Liver (tissue), 9 donors: ENCODE data around the gene HAND2. TPM values are rescaled to one million over a fixed set of nuclear protein-coding genes. Genes with fewer than 3 reads are reported as not detected.

Experiments used
- DNase-seq: peaks from one replicate; pipeline ENCODE4 v3.0.0-alpha.2; 2017; ENCODE audit warnings: low spot score
- H3K27ac ChIP-seq, 2 donors: one replicate each; pipeline ENCODE4 v1.7.0; 2013; ENCODE audit warnings: inconsistent platforms in 2 of 2, low read length in 2 of 2, control low read depth in 1 of 2, low read depth in 1 of 2, mild to moderate bottlenecking in 1 of 2
- H3K27me3 ChIP-seq, 4 donors: one replicate each; pipeline versions ENCODE4 v1.6.1 to v1.7.0; 2013; ENCODE audit warnings: low read length in 3 of 4, inconsistent platforms in 1 of 4, mild to moderate bottlenecking in 1 of 4, moderate library complexity in 1 of 4; ENCODE audit not compliant: control insufficient read depth in 4 of 4, insufficient read depth in 4 of 4
- H3K36me3 ChIP-seq, 4 donors: one replicate each; pipeline versions ENCODE4 v1.6.1 to v1.7.0; 2013; ENCODE audit warnings: low read length in 3 of 4, mild to moderate bottlenecking in 3 of 4, low read depth in 1 of 4, moderate library complexity in 1 of 4; ENCODE audit not compliant: control insufficient read depth in 4 of 4, insufficient read depth in 3 of 4
- H3K4me1 ChIP-seq, 4 donors: one replicate each; pipeline versions ENCODE4 v1.6.1 to v1.7.0; 2013; ENCODE audit warnings: low read length in 3 of 4, mild to moderate bottlenecking in 3 of 4, moderate library complexity in 1 of 4; ENCODE audit not compliant: control insufficient read depth in 4 of 4, insufficient read depth in 4 of 4
- H3K4me3 ChIP-seq, 3 donors: one replicate each; pipeline versions ENCODE4 v1.6.1 to v1.7.0; 2013; ENCODE audit warnings: low read length in 3 of 3, control low read depth in 1 of 3, low read depth in 1 of 3, mild to moderate bottlenecking in 1 of 3
- H3K9ac ChIP-seq, 2 donors: one replicate each; pipeline ENCODE4 v1.7.0; 2013; ENCODE audit warnings: low read length in 2 of 2, mild to moderate bottlenecking in 2 of 2, moderate library complexity in 2 of 2, control low read depth in 1 of 2, low read depth in 1 of 2
- H3K9me3 ChIP-seq, 4 donors: one replicate each; pipeline versions ENCODE4 v1.6.1 to v1.7.0; 2013; ENCODE audit warnings: low read length in 3 of 4; ENCODE audit not compliant: control insufficient read depth in 4 of 4
- ATF3 ChIP-seq: IDR thresholded peaks from 2 replicates; pipeline ENCODE4 v1.6.1; 2016; ENCODE audit warnings: antibody characterized with exemption
- EGR1 ChIP-seq, 2 donors: IDR thresholded peaks; 2 replicates each; pipeline ENCODE4 v1.6.1; 2016 to 2018; ENCODE audit warnings: antibody characterized with exemption in 2 of 2, low read depth in 2 of 2
- FOXA1 ChIP-seq: IDR thresholded peaks from 2 replicates; pipeline ENCODE4 v1.6.1; 2016; ENCODE audit warnings: antibody characterized with exemption
- FOXA2 ChIP-seq: IDR thresholded peaks from 2 replicates; pipeline ENCODE4 v1.6.1; 2016; ENCODE audit warnings: antibody characterized with exemption
- GABPA ChIP-seq, 2 donors: IDR thresholded peaks in 1 of 2; conservative IDR thresholded peaks in 1 of 2; 2 replicates each; pipeline ENCODE4 v1.6.1; 2016; ENCODE audit warnings: antibody characterized with exemption in 2 of 2, mild to moderate bottlenecking in 1 of 2, moderate library complexity in 1 of 2
- HNF4A ChIP-seq, 2 donors: conservative IDR thresholded peaks; 2 replicates each; pipeline ENCODE4 v1.6.1; 2016; ENCODE audit warnings: antibody characterized with exemption in 2 of 2, mild to moderate bottlenecking in 2 of 2
- HNF4G ChIP-seq: IDR thresholded peaks from 2 replicates; pipeline ENCODE4 v1.6.1; 2016; ENCODE audit warnings: antibody characterized with exemption
- JUND ChIP-seq, 2 donors: IDR thresholded peaks; 2 replicates each; pipeline ENCODE4 v1.6.1; 2016; ENCODE audit warnings: antibody characterized with exemption in 2 of 2
- MAX ChIP-seq: IDR thresholded peaks from 2 replicates; pipeline ENCODE4 v1.6.1; 2016; ENCODE audit warnings: antibody characterized with exemption
- NR2F2 ChIP-seq: IDR thresholded peaks from 2 replicates; pipeline ENCODE4 v1.6.1; 2016; ENCODE audit warnings: antibody characterized with exemption
- RAD21 ChIP-seq, 2 donors: IDR thresholded peaks; 2 replicates each; pipeline ENCODE4 v1.6.1; 2016; ENCODE audit warnings: antibody characterized with exemption in 2 of 2, mild to moderate bottlenecking in 2 of 2
- RXRA ChIP-seq, 2 donors: IDR thresholded peaks; 2 replicates each; pipeline ENCODE4 v1.6.1; 2017 to 2018; ENCODE audit warnings: antibody characterized with exemption in 2 of 2, mild to moderate bottlenecking in 1 of 2
- SP1 ChIP-seq: IDR thresholded peaks from 2 replicates; pipeline ENCODE4 v1.6.1; 2018; ENCODE audit warnings: antibody characterized with exemption, mild to moderate bottlenecking
- TAF1 ChIP-seq: conservative IDR thresholded peaks from 2 replicates; pipeline ENCODE4 v1.6.1; 2016; ENCODE audit warnings: antibody characterized with exemption, mild to moderate bottlenecking
- YY1 ChIP-seq: IDR thresholded peaks from 2 replicates; pipeline ENCODE4 v1.6.1; 2016; ENCODE audit warnings: antibody characterized with exemption, mild to moderate bottlenecking
- ZBTB33 ChIP-seq: IDR thresholded peaks from 2 replicates; pipeline ENCODE4 v1.6.1; 2016; ENCODE audit warnings: antibody characterized with exemption
- WGBS: extraction: QIAGEN DNeasy Blood & Tissue Kit; methylation state at CpG from one replicate; pipeline ENCODE4 v1.1.7; 2013; 5-methylcytosine and 5-hydroxymethylcytosine counted together
- polyA plus RNA-seq, 2 donors: library from polyadenylated mRNA; stranded (reverse) in 1 of 2; unstranded in 1 of 2; fragments of 200-250 nt in 1 of 2; fragments of >200 nt in 1 of 2; fragmentation: Nextera tagmentation in 1 of 2; extraction: Ambion mirVana in 1 of 2; gene quantifications; one replicate each; pipeline versions ENCODE4 v1.2.1 to v1.2.3, GENCODE V29; 2013 to 2015
- total RNA-seq, 2 donors: library from RNA; depleted of rRNA; stranded (reverse); fragments of >200 nt; gene quantifications; one replicate each; pipeline ENCODE4 v1.2.3, GENCODE V29; 2014
- TF ChIP-seq, protein P1 (sequence below): fragments of 150-350 bp; IDR thresholded peaks from 2 replicates; pipeline ENCODE4 v1.5.1; 2017; ENCODE audit warnings: improper control_type of control experiment, low read depth, low read length; ENCODE audit not compliant: missing input control
- TF ChIP-seq, protein P2 (sequence below): IDR thresholded peaks from 2 replicates; pipeline ENCODE4 v1.6.1; 2016; ENCODE audit warnings: antibody characterized with exemption, mild to moderate bottlenecking
- donor health status: healthy.
- donor health status: healthy.
- donor health status: healthy.
- donor health status: healthy.
- donor health status: healthy.

Gene HAND2
- total and polyA plus RNA-seq, 4 donors, result 2.1 to 4.7 (median 3.7) TPM

GRCh38 chr4:173577963-173578362, 47.9 kb upstream of the HAND2 start (continued):
- TF ChIP-seq FOXA1 (no peak), TAF1 (no peak), ZBTB33 (no peak), JUND (IDR thresholded peaks at IDR 0.05) (no peak), ATF3 (no peak), NR2F2 (no peak), EGR1 (IDR thresholded peaks at IDR 0.05; ENCODE audit: low read depth in 2 of 2) (no peak), FOXA2 (no peak), SP1 (no peak)

DNA sequence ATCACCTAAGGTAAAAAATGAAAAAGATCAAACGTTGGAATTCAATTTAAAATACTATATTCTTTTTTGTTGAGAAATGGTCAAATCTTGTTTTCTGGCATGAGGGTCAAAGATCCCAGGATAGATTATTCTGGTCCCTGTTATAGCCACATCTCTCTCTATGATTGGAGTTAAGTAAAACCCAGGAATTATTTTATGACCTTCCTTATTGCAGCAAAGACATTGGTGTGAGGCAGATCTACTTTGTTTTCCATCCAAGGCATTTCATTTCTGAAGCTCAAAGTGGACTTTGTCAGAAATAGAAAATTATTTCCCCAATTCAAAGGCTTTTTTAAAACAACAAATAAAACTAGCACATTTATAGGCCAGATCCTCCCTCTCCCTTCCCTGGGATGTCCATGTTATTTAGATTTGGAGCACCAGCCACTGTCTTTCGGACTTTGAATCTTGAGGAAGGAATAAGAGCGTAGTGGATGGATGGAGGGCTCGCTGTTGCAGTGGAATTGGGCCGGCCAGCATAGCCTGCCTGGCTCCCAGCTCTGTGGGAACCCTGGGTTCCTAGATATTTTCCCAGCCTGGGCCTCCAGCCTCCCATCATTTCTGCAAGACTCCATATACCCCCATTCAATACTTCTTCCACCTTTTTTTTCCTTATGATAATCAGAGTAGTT, 45.6 kb upstream of the HAND2 start:
- Histone ChIP-seq H3K9me3 (no peaks in the 10 kb centered on the region), H3K9ac (no peak overlapping the region), H3K36me3 (no peaks in the 10 kb centered on the region), H3K27me3 (peaks cover 0 to 11% (median 0%) of the 10 kb centered on the region in 4 donors), H3K4me3 (no peak overlapping the region), H3K4me1 (no peaks in the 10 kb centered on the region), H3K27ac (no peak overlapping the region)
- DNase-seq, result no peak
- TF ChIP-seq NR2F2, result no peak
- no peak for TF ChIP-seq ZBTB33
- TF ChIP-seq TAF1, result no peak
- no peak for TF ChIP-seq SP1
- TF ChIP-seq FOXA1, result no peak
- TF ChIP-seq GABPA (IDR thresholded peaks at IDR 0.05 in 1 of 2, conservative IDR thresholded peaks at IDR 0.05 in 1 of 2), result no peak
- TF ChIP-seq HNF4G, result no peak
- no peak for TF ChIP-seq RAD21 (IDR thresholded peaks at IDR 0.05)
- TF ChIP-seq HNF4A (conservative IDR thresholded peaks at IDR 0.05), result no peak
- TF ChIP-seq EGR1 (IDR thresholded peaks at IDR 0.05; ENCODE audit: low read depth in 2 of 2), result no peak
- no peak for TF ChIP-seq MAX
- TF ChIP-seq YY1, result no peak
- no peak for TF ChIP-seq RXRA (IDR thresholded peaks at IDR 0.05)
- TF ChIP-seq, protein P1, sequence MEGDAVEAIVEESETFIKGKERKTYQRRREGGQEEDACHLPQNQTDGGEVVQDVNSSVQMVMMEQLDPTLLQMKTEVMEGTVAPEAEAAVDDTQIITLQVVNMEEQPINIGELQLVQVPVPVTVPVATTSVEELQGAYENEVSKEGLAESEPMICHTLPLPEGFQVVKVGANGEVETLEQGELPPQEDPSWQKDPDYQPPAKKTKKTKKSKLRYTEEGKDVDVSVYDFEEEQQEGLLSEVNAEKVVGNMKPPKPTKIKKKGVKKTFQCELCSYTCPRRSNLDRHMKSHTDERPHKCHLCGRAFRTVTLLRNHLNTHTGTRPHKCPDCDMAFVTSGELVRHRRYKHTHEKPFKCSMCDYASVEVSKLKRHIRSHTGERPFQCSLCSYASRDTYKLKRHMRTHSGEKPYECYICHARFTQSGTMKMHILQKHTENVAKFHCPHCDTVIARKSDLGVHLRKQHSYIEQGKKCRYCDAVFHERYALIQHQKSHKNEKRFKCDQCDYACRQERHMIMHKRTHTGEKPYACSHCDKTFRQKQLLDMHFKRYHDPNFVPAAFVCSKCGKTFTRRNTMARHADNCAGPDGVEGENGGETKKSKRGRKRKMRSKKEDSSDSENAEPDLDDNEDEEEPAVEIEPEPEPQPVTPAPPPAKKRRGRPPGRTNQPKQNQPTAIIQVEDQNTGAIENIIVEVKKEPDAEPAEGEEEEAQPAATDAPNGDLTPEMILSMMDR, result no peak
- TF ChIP-seq JUND (IDR thresholded peaks at IDR 0.05), result no peak
- TF ChIP-seq, protein P2, sequence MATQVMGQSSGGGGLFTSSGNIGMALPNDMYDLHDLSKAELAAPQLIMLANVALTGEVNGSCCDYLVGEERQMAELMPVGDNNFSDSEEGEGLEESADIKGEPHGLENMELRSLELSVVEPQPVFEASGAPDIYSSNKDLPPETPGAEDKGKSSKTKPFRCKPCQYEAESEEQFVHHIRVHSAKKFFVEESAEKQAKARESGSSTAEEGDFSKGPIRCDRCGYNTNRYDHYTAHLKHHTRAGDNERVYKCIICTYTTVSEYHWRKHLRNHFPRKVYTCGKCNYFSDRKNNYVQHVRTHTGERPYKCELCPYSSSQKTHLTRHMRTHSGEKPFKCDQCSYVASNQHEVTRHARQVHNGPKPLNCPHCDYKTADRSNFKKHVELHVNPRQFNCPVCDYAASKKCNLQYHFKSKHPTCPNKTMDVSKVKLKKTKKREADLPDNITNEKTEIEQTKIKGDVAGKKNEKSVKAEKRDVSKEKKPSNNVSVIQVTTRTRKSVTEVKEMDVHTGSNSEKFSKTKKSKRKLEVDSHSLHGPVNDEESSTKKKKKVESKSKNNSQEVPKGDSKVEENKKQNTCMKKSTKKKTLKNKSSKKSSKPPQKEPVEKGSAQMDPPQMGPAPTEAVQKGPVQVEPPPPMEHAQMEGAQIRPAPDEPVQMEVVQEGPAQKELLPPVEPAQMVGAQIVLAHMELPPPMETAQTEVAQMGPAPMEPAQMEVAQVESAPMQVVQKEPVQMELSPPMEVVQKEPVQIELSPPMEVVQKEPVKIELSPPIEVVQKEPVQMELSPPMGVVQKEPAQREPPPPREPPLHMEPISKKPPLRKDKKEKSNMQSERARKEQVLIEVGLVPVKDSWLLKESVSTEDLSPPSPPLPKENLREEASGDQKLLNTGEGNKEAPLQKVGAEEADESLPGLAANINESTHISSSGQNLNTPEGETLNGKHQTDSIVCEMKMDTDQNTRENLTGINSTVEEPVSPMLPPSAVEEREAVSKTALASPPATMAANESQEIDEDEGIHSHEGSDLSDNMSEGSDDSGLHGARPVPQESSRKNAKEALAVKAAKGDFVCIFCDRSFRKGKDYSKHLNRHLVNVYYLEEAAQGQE, result no peak
- TF ChIP-seq ATF3, result no peak
- TF ChIP-seq FOXA2, result no peak
- WGBS, result 75% methylated on average over 5 of the region's 5 CpGs
